Stimulated activated CD8-positive, alpha-beta memory T cell treated with anti-CD3 and anti-CD28 coated beads, Interleukin-7, amount 100 ng/mL, for 24 hours (primary cell): ENCODE measurements around the gene SSUH2.

Experiments used
- DNase-seq: peaks from one replicate; pipeline ENCODE4 v3.0.0-alpha.2; 2020; ENCODE audit warnings: low read depth

SSUH2 gene

GRCh38 chr3:8579943-8580342 lies 64.7 kb downstream of the SSUH2 start:
- no peak for DNase-seq

DNA sequence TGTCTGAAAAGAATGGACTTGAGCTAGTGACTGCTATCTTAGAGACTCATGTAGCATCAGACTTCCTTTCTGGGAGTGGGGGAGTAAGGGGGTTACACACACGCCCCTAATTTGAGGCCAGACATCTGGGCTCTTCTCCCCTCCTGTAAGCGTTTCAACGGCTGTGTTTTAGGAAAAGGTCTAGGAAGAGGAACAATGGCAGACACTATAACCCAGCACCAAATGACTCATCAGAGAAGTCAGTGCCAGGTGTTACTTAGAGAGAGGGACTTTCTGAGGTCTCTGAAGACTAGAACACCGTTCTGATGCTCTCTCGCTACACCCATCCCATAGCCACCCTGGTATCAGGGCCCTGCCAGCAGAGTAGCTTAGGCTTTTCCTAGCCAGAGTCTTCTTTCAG lies 65.5 kb downstream of the SSUH2 start:
- DNase-seq = no peak

DNA sequence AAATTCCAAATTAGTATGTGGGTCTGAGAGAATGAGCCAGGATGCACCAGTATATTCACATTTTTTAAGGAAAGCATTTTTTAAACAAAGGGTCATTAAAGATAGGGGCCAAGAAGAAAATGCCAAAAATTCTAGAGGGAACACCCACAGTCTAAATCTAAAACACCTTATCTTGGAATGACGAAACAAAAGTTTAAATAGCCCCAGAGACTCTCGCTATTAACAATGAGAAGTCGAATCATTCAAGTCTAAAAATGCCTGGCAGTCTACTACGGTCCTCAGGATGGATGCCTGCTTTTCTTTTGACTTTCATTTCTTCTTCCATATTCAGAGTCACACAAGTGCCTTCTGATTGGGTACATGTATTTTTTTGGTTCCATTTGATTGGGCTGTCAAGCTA lies 66.3 kb downstream of the SSUH2 start:
- DNase-seq = no peak

DNA sequence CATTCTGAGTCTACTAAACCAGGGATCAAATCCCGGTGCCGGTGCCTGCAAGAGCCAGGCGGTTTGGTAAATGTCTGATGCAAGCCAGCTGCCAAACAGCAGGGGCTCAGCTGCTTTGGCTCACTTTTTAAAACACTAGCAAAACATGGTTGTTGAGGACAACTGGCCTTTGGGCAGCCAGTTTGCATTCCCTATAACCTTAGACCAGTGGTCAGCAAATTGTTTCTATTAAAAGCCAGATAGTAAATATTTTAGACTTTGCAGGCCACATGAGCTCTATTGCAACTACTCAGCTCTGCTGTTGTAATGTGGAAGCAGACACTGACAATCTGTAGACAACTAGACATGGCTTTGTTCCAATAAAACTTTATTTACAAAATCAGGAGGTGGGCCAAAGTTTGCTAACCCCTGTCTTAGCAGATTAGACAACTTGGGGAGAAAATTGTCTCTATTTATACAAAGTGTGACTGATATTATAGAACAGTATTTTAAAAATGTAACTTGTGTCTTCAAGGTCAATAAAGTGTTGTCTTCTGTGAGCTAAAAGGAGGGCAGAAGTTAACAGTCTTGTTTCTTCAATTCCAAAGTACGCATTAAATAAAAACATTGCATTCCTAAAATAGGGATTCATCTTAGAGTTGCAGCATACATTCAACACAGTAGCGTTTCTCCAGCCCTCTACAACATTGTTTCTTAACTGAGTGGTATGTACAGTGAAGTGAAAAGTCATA lies 67.6 kb downstream of the SSUH2 start:
- DNase-seq = no peak

- no peak for DNase-seq
Observed at GRCh38 chr3:8576436-8576835, 68.2 kb downstream of the SSUH2 start.

DNA sequence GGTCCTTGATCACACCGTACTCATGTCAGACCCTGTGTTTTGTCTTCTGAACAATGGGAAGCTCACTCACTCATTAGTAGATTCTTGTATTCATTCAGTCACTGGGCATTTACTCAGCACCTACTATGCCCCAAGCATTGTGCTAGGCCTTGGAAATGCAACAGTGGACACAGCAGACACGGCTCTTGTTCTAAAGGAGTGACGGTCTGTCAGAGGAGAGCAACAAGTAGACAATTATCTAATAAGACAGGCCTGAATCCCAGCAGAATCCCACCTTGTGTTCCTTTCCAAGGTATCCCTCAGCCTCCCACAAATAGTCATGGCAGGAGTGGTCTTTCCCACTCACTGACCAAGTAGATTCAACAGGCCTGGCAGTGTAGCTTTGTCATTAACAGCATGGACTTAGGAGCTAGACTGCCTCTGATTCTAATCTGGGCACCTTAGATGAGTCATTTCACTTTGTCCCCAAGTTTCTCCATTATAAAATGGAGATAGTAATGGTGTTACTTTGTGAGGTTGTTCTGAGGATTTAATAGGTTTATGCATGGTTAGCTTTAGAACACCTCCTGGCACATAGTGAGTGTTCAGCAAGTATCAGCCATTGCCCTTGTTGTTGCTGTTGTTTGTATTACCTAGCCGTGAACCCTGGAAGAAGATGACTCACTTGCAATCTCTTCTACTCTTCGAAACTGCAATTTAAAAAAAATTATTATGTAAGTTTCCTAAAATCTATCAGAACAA lies 69.1 kb downstream of the SSUH2 start:
- DNase-seq = no peak

- no peak for DNase-seq
Observed at GRCh38 chr3:8574670-8575322, 69.8 kb downstream of the SSUH2 start.

DNA sequence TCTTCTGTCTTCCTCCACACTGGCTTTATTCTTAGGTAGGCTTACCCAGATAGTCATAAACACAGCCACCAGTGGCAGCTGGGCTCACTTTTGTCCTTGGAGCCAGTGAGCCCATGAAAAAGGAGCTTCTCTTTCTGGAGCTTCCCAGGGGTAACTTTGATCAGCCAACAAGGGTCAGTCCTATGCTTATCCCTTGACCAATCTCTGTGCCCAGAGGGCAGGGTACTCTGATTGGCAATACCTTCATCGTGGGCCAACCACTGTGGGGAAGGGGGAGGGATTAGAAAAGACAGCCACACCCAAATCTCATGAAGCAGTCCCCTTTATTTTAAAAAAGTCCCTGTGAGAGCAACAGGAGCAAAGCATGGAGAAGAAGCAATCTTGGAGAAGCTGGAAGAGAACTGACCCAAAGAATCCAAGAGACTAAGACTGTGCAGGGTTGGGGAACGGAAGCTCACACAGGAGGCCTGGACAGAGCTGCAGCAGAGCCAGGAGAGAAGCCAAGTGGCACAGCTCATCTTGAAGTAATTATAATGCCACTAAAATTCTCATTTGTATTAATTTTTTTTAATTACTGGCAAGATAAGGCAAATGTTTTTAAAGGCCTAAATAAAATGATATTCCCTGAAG lies 70.4 kb downstream of the SSUH2 start:
- no peak for DNase-seq

- no peak for DNase-seq
Observed at GRCh38 chr3:8573342-8573926, 71.2 kb downstream of the SSUH2 start.

DNA sequence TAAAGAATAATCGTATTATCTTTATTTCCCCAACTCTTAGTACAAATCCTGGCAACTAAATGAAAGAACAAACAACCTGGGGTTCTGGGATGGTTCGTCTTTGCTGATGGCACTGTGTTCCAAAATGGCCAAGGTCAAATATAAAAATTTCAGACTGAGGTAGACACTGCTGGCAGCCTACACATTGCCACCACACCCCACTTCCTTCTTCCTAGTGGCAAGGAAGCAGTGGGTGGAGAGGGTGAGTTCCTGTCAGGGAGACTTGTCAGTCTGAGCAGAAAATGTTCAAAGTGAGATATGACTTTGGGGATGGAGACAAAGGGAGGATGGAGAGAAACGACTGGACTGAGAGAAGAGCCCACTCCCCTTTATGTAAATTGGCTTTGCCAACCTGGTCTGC lies 73.3 kb downstream of the SSUH2 start:
- no peak for DNase-seq
